Gastroesophageal sphincter (tissue), 2 donors: ENCODE results near the gene HSD11B2.

Experiments used
- EP300 ChIP-seq: sonication (generic); formaldehyde crosslinking; IDR thresholded peaks from one replicate; pipeline ENCODE4 v1.6.1; 2017; ENCODE audit warnings: antibody characterized with exemption, mild to moderate bottlenecking
- POLR2A ChIP-seq, 2 donors: fragments of 450-650 bp; IDR thresholded peaks; one replicate each; pipeline ENCODE4 v1.6.1; 2017; ENCODE audit warnings: antibody characterized with exemption in 2 of 2, mild to moderate bottlenecking in 2 of 2, moderate library complexity in 1 of 2

DNA sequence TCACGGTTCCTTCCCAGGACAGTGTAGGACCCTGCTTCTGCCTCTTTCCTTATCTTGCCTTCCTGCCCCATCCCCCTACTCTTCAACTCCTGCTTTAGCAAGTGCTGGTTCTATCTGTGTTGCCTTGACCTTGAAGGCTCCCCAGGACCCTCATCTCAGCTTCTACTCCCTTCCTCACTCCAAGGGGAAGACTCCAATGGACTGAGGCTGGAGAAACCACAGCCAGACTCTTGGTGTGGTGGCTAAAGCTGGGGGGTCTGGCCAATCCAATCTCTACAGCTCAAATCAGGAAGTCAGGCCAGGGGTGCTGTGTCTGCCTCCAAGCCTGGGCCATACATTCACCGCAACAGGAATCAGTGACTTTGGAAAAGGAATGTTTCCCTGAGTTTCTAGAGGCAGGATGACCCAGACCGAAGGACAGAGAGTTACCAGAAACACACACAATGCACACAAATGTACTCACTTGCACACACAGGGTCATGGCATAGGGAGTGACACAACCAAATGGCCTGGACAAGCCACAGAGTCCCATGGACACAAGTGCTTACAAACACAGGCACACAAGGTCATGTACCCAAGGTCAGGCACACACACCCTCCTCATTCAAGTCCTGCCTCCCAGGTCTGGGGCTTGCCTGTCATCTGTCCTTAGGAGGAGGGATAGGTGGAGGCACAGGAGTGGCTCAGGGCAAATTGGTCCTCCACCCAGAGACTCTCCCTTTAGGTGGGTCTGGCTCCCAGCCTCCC, 1.7 kb upstream of the HSD11B2 start:
- TF ChIP-seq POLR2A (IDR thresholded peaks at IDR 0.05) = no peak
- no peak for TF ChIP-seq EP300
